OCI-LY3 (cell line): Measurements from ENCODE around the gene CTAG2.

Experiments
- EZH2phosphoT487 ChIP-seq: fragments of 200-600 bp; shearing (Covaris generic); IDR thresholded peaks from 2 replicates; pipeline ENCODE4 v1.6.1; 2018; ENCODE audit warnings: antibody characterized with exemption, mixed run types, low read depth
- TF ChIP-seq, protein P1 (sequence below): fragments of 200-600, 300-600 bp; sonication (generic); IDR thresholded peaks from 2 replicates; pipeline ENCODE4 v1.5.1; 2014; ENCODE audit warnings: antibody characterized with exemption, low read length, low read depth

- TF ChIP-seq, protein P1, sequence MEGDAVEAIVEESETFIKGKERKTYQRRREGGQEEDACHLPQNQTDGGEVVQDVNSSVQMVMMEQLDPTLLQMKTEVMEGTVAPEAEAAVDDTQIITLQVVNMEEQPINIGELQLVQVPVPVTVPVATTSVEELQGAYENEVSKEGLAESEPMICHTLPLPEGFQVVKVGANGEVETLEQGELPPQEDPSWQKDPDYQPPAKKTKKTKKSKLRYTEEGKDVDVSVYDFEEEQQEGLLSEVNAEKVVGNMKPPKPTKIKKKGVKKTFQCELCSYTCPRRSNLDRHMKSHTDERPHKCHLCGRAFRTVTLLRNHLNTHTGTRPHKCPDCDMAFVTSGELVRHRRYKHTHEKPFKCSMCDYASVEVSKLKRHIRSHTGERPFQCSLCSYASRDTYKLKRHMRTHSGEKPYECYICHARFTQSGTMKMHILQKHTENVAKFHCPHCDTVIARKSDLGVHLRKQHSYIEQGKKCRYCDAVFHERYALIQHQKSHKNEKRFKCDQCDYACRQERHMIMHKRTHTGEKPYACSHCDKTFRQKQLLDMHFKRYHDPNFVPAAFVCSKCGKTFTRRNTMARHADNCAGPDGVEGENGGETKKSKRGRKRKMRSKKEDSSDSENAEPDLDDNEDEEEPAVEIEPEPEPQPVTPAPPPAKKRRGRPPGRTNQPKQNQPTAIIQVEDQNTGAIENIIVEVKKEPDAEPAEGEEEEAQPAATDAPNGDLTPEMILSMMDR, result no peak
- TF ChIP-seq EZH2phosphoT487, result no peak
Measured at GRCh38 chrX:154655346-154655745, 2.0 kb upstream of the CTAG2 start.
